Measurements from ENCODE around the gene SYT3.

SYT3 gene

GRCh38 chr19:50652722-50653121 lies 13.0 kb upstream of the SYT3 start:
- Histone ChIP-seq H3K27me3 (ENCODE audit: insufficient read depth, low read length, poor library complexity) (no peaks in the 10 kb centered on the region), H3K79me1 (ENCODE audit: low read length) (no peaks in the 10 kb centered on the region), H2BK120ac (ENCODE audit: low read depth, low read length) (no peak overlapping the region), H3K4me2 (ENCODE audit: low read length) (no peak overlapping the region), H3K9ac (ENCODE audit: low read length) (no peak overlapping the region), H2AK5ac (ENCODE audit: low read length) (no peak overlapping the region), H3K4ac (ENCODE audit: low read depth, low read length) (no peak overlapping the region), H3K36me3 (ENCODE audit: control insufficient read depth, insufficient read depth, low read length) (no peaks in the 10 kb centered on the region), H4K5ac (ENCODE audit: low read length) (no peak overlapping the region), H4K8ac (ENCODE audit: low read depth, low read length) (no peak overlapping the region), H2BK15ac (replicated peaks; ENCODE audit: low read depth) (no peak overlapping the region), H3K4me3 (ENCODE audit: low read length) (no peak overlapping the region), H3K23ac (ENCODE audit: low read length) (no peak overlapping the region), H3K4me1 (ENCODE audit: control insufficient read depth, low read depth, low read length) (no peaks in the 10 kb centered on the region), H2BK5ac (ENCODE audit: low read length) (no peak overlapping the region), H3K79me2 (ENCODE audit: control insufficient read depth, insufficient read depth, low read length) (no peaks in the 10 kb centered on the region), H3K27ac (ENCODE audit: low read depth, low read length) (no peak overlapping the region), H3K18ac (ENCODE audit: low read length) (no peak overlapping the region), H3K56ac (ENCODE audit: low read length) (no peak overlapping the region)
- no CpG with 5 or more reads among the region's 6 CpGs for WGBS (ENCODE audit: extremely low coverage, insufficient coverage, low lambda C conversion rate)
- no peak for DNase-seq

GRCh38 chr19:50651174-50651573 lies 11.5 kb upstream of the SYT3 start:
- no peaks in the 10 kb centered on the region for H3K79me1 ChIP-seq (ENCODE audit: low read length)
- no peak overlapping the region for H2BK15ac ChIP-seq (replicated peaks; ENCODE audit: low read depth)
- no peaks in the 10 kb centered on the region for H3K27me3 ChIP-seq (ENCODE audit: insufficient read depth, low read length, poor library complexity)
- no peak overlapping the region for H2BK5ac ChIP-seq (ENCODE audit: low read length)
- H3K79me2 ChIP-seq (ENCODE audit: control insufficient read depth, insufficient read depth, low read length) = no peaks in the 10 kb centered on the region
- H3K56ac ChIP-seq (ENCODE audit: low read length) = no peak overlapping the region
- no peak overlapping the region for H3K23ac ChIP-seq (ENCODE audit: low read length)
- no peak overlapping the region for H4K8ac ChIP-seq (ENCODE audit: low read depth, low read length)
- no peak overlapping the region for H3K4ac ChIP-seq (ENCODE audit: low read depth, low read length)
- DNase-seq = no peak
- H3K9ac ChIP-seq (ENCODE audit: low read length) = no peak overlapping the region
- H4K5ac ChIP-seq (ENCODE audit: low read length) = no peak overlapping the region
- H3K4me2 ChIP-seq (ENCODE audit: low read length) = no peak overlapping the region
- no peak overlapping the region for H3K4me3 ChIP-seq (ENCODE audit: low read length)
- no CpG with 5 or more reads among the region's 2 CpGs for WGBS (ENCODE audit: extremely low coverage, insufficient coverage, low lambda C conversion rate)
- H3K18ac ChIP-seq (ENCODE audit: low read length) = no peak overlapping the region
- no peaks in the 10 kb centered on the region for H3K4me1 ChIP-seq (ENCODE audit: control insufficient read depth, low read depth, low read length)
- H3K36me3 ChIP-seq (ENCODE audit: control insufficient read depth, insufficient read depth, low read length) = no peaks in the 10 kb centered on the region
- no peak overlapping the region for H2BK120ac ChIP-seq (ENCODE audit: low read depth, low read length)
- no peak overlapping the region for H2AK5ac ChIP-seq (ENCODE audit: low read length)
- H3K27ac ChIP-seq (ENCODE audit: low read depth, low read length) = no peak overlapping the region

- H3K18ac ChIP-seq (ENCODE audit: low read length) = no peak within 1 kb of the TSS
- no peak within 1 kb of the TSS for H4K5ac ChIP-seq (ENCODE audit: low read length)
- no CpG with 5 or more reads among the region's 7 CpGs for WGBS (ENCODE audit: extremely low coverage, insufficient coverage, low lambda C conversion rate)
Observed at GRCh38 chr19:50649433-50650391, 10.0 kb upstream of the SYT3 start, which contains the start of gene C19orf81. Gene C19orf81 (plus strand): TSS chr19:50649445. CDS start chr19:50649445, 0 bp downstream.

GRCh38 chr19:50648659-50649058 lies 9.0 kb upstream of the SYT3 start:
- H2BK120ac ChIP-seq (ENCODE audit: low read depth, low read length) = no peak overlapping the region
- no peak overlapping the region for H3K4ac ChIP-seq (ENCODE audit: low read depth, low read length)
- no peak overlapping the region for H2BK5ac ChIP-seq (ENCODE audit: low read length)
- H3K79me2 ChIP-seq (ENCODE audit: control insufficient read depth, insufficient read depth, low read length) = no peaks in the 10 kb centered on the region
- no peak overlapping the region for H3K9ac ChIP-seq (ENCODE audit: low read length)
- H3K79me1 ChIP-seq (ENCODE audit: low read length) = no peaks in the 10 kb centered on the region
- DNase-seq = no peak
- H2AK5ac ChIP-seq (ENCODE audit: low read length) = no peak overlapping the region
- H3K56ac ChIP-seq (ENCODE audit: low read length) = no peak overlapping the region
- H3K23ac ChIP-seq (ENCODE audit: low read length) = no peak overlapping the region
- H3K18ac ChIP-seq (ENCODE audit: low read length) = no peak overlapping the region
- no peak overlapping the region for H4K5ac ChIP-seq (ENCODE audit: low read length)
- H3K4me1 ChIP-seq (ENCODE audit: control insufficient read depth, low read depth, low read length) = no peaks in the 10 kb centered on the region
- no peaks in the 10 kb centered on the region for H3K36me3 ChIP-seq (ENCODE audit: control insufficient read depth, insufficient read depth, low read length)
- no peak overlapping the region for H4K8ac ChIP-seq (ENCODE audit: low read depth, low read length)
- no peak overlapping the region for H3K4me3 ChIP-seq (ENCODE audit: low read length)
- no peak overlapping the region for H3K27ac ChIP-seq (ENCODE audit: low read depth, low read length)
- H3K4me2 ChIP-seq (ENCODE audit: low read length) = no peak overlapping the region
- H2BK15ac ChIP-seq (replicated peaks; ENCODE audit: low read depth) = no peak overlapping the region
- no CpG with 5 or more reads among the region's 5 CpGs for WGBS (ENCODE audit: extremely low coverage, insufficient coverage, low lambda C conversion rate)
- no peaks in the 10 kb centered on the region for H3K27me3 ChIP-seq (ENCODE audit: insufficient read depth, low read length, poor library complexity)

More at GRCh38 chr19:50649433-50650391, 10.0 kb upstream of the SYT3 start, which contains the start of gene C19orf81:
- H2BK15ac ChIP-seq (replicated peaks; ENCODE audit: low read depth) = no peak within 1 kb of the TSS
- no peaks in the 10 kb centered on the region for H3K4me1 ChIP-seq (ENCODE audit: control insufficient read depth, low read depth, low read length)
- H3K56ac ChIP-seq (ENCODE audit: low read length) = peak within 1 kb of the TSS; percentile 49
- H3K4me2 ChIP-seq (ENCODE audit: low read length) = no peak within 1 kb of the TSS
- H3K27me3 ChIP-seq (ENCODE audit: insufficient read depth, low read length, poor library complexity) = no peaks in the 10 kb centered on the region
- no peak within 1 kb of the TSS for H3K4ac ChIP-seq (ENCODE audit: low read depth, low read length)
- no peaks in the 10 kb centered on the region for H3K79me2 ChIP-seq (ENCODE audit: control insufficient read depth, insufficient read depth, low read length)
- DNase-seq = peak; percentile 95
- H3K36me3 ChIP-seq (ENCODE audit: control insufficient read depth, insufficient read depth, low read length) = no peaks in the 10 kb centered on the region
- H3K9ac ChIP-seq (ENCODE audit: low read length) = no peak within 1 kb of the TSS
- no peak within 1 kb of the TSS for H2BK120ac ChIP-seq (ENCODE audit: low read depth, low read length)
- H3K23ac ChIP-seq (ENCODE audit: low read length) = no peak within 1 kb of the TSS
- no peak within 1 kb of the TSS for H3K27ac ChIP-seq (ENCODE audit: low read depth, low read length)
- H4K8ac ChIP-seq (ENCODE audit: low read depth, low read length) = no peak within 1 kb of the TSS
- no peak within 1 kb of the TSS for H2AK5ac ChIP-seq (ENCODE audit: low read length)
- H3K79me1 ChIP-seq (ENCODE audit: low read length) = no peaks in the 10 kb centered on the region
- no peak within 1 kb of the TSS for H2BK5ac ChIP-seq (ENCODE audit: low read length)
- no peak within 1 kb of the TSS for H3K4me3 ChIP-seq (ENCODE audit: low read length)

GRCh38 chr19:50647879-50648615 lies 8.4 kb upstream of the SYT3 start:
- H3K79me2 ChIP-seq (ENCODE audit: control insufficient read depth, insufficient read depth, low read length) = no peaks in the 10 kb centered on the region

More at GRCh38 chr19:50647879-50648615, 8.4 kb upstream of the SYT3 start:
- H3K18ac ChIP-seq (ENCODE audit: low read length) = no peak overlapping the region
- no peaks in the 10 kb centered on the region for H3K79me1 ChIP-seq (ENCODE audit: low read length)
- H3K27me3 ChIP-seq (ENCODE audit: insufficient read depth, low read length, poor library complexity) = no peaks in the 10 kb centered on the region
- no peak overlapping the region for H3K9ac ChIP-seq (ENCODE audit: low read length)
- WGBS (ENCODE audit: extremely low coverage, insufficient coverage, low lambda C conversion rate) = no CpG with 5 or more reads among the region's 10 CpGs
- H4K5ac ChIP-seq (ENCODE audit: low read length) = no peak overlapping the region
- no peak overlapping the region for H3K4ac ChIP-seq (ENCODE audit: low read depth, low read length)
- no peak overlapping the region for H3K56ac ChIP-seq (ENCODE audit: low read length)
- H3K23ac ChIP-seq (ENCODE audit: low read length) = no peak overlapping the region
- H3K36me3 ChIP-seq (ENCODE audit: control insufficient read depth, insufficient read depth, low read length) = no peaks in the 10 kb centered on the region
- H3K4me1 ChIP-seq (ENCODE audit: control insufficient read depth, low read depth, low read length) = no peaks in the 10 kb centered on the region
- no peak overlapping the region for H4K8ac ChIP-seq (ENCODE audit: low read depth, low read length)
- H2BK15ac ChIP-seq (replicated peaks; ENCODE audit: low read depth) = no peak overlapping the region
- H3K4me3 ChIP-seq (ENCODE audit: low read length) = no peak overlapping the region
- H2BK120ac ChIP-seq (ENCODE audit: low read depth, low read length) = no peak overlapping the region
- H3K27ac ChIP-seq (ENCODE audit: low read depth, low read length) = no peak overlapping the region
- no peak overlapping the region for H2AK5ac ChIP-seq (ENCODE audit: low read length)
- H3K4me2 ChIP-seq (ENCODE audit: low read length) = no peak overlapping the region
- H2BK5ac ChIP-seq (ENCODE audit: low read length) = no peak overlapping the region
- no peak for DNase-seq

Measured in mesendoderm (in vitro differentiated cells).